ENCODE measurements around the gene TXNDC5. TPM values are rescaled to one million over a fixed set of nuclear protein-coding genes. Genes with fewer than 3 reads are reported as not detected.
"Not testable (repeated sequence)": the region's sequence is repeated elsewhere in the genome, so short reads cannot be mapped to it uniquely, and the experiment has no call there.

TXNDC5 gene
- polyA plus RNA-seq, 1 experiment, result 253 TPM

DNA sequence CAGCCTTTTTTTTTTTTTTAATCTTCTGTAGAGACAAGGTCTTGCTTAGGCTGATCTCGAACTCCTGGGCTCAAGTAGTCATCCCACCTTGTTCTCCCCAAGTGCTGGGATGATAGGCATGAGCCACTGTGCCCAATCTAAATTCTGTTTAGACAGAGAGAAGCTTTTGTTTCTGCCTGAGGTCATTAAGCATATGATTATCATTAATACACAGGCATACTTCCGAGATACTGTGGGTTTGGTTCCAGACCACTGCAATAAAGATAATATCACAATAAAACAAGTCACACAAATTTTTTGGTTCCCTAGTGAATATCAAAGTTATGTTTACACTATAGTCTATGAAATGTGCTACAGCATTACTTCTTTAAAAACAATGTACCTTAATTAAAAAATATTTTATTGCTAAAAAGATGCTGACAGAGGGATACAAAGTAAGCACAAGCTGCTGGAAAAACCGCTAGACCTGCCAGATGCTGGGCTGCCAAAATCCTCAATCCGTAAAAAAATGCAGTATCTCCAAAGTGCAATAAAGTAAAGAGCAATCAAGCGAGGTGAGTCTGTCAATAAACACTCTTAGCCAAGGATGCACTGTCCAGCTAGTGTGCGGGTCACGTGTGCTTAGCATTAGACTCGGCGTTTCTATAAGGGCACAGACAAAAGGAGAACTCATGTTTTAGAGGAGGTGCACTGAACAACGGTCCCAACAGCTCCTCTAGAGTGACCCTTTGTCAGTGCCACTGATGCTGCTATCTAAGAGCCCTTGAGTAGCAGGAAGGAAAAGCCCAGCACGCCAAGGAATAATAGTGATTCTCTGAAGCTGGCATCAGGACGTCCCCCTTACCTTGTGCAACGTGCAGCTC lies 16.1 kb downstream of the TXNDC5 start:
- TF ChIP-seq CTCF (IDR thresholded peaks at IDR 0.05; ENCODE audit: insufficient read depth, low read depth, low read length), result no peak
- Histone ChIP-seq H3K36me3 (ENCODE audit: control insufficient read depth, insufficient read depth, low read length) (peaks cover 40% of the 10 kb centered on the region), H3K27me3 (ENCODE audit: control insufficient read depth, insufficient read depth, low read length) (no peaks in the 10 kb centered on the region), H3K4me3 (ENCODE audit: low read depth, low read length) (no peak overlapping the region)
- POLR2A ChIA-PET, result interaction anchor here (0.7 kb wide), 1 partner anchor 1453 kb away, joined by 9 read pairs; no protein-coding TSS in a partner anchor
- DNase-seq (ENCODE audit: low read depth), result no peak
- CTCF ChIA-PET, result interaction anchor here (1.2 to 1.3 kb wide), 2 partner anchors 9 kb away, joined by 3 to 4 read pairs; no protein-coding TSS in a partner anchor

- ChIA-PET CTCF (no interaction called here), POLR2A (no interaction called here)
- DNase-seq (ENCODE audit: low read depth), result no peak
- Histone ChIP-seq H3K4me3 (ENCODE audit: low read depth, low read length) (no peak overlapping the region), H3K27me3 (ENCODE audit: control insufficient read depth, insufficient read depth, low read length) (no peaks in the 10 kb centered on the region), H3K36me3 (ENCODE audit: control insufficient read depth, insufficient read depth, low read length) (peaks cover 45% of the 10 kb centered on the region)
- TF ChIP-seq CTCF (IDR thresholded peaks at IDR 0.05; ENCODE audit: insufficient read depth, low read depth, low read length), result no peak
Measured at GRCh38 chr6:7893342-7893741, 17.2 kb downstream of the TXNDC5 start.

- H3K36me3 ChIP-seq (ENCODE audit: control insufficient read depth, insufficient read depth, low read length), result peaks cover 48% of the 10 kb centered on the region
- H3K27me3 ChIP-seq (ENCODE audit: control insufficient read depth, insufficient read depth, low read length); DNase-seq (ENCODE audit: low read depth); CTCF ChIA-PET; H3K4me3 ChIP-seq (ENCODE audit: low read depth, low read length): not testable (repeated sequence)
- POLR2A ChIA-PET, result interaction anchor here (0.7 kb wide), 1 partner anchor 16 kb away, joined by 3 read pairs; no protein-coding TSS in a partner anchor
Measured at GRCh38 chr6:7892367-7892766, 18.2 kb downstream of the TXNDC5 start.

- ChIA-PET CTCF (interaction anchor here (0.7 kb wide), 1 partner anchor 70 kb away, joined by 3 read pairs; no protein-coding TSS in a partner anchor), POLR2A (no interaction called here)
- Histone ChIP-seq H3K36me3 (ENCODE audit: control insufficient read depth, insufficient read depth, low read length) (peaks cover 52% of the 10 kb centered on the region), H3K4me3 (ENCODE audit: low read depth, low read length) (no peak overlapping the region), H3K27me3 (ENCODE audit: control insufficient read depth, insufficient read depth, low read length) (no peaks in the 10 kb centered on the region)
- DNase-seq (ENCODE audit: low read depth), result no peak
- no peak for TF ChIP-seq CTCF (IDR thresholded peaks at IDR 0.05; ENCODE audit: insufficient read depth, low read depth, low read length)
Measured at GRCh38 chr6:7891078-7891872, 19.3 kb downstream of the TXNDC5 start.

DNA sequence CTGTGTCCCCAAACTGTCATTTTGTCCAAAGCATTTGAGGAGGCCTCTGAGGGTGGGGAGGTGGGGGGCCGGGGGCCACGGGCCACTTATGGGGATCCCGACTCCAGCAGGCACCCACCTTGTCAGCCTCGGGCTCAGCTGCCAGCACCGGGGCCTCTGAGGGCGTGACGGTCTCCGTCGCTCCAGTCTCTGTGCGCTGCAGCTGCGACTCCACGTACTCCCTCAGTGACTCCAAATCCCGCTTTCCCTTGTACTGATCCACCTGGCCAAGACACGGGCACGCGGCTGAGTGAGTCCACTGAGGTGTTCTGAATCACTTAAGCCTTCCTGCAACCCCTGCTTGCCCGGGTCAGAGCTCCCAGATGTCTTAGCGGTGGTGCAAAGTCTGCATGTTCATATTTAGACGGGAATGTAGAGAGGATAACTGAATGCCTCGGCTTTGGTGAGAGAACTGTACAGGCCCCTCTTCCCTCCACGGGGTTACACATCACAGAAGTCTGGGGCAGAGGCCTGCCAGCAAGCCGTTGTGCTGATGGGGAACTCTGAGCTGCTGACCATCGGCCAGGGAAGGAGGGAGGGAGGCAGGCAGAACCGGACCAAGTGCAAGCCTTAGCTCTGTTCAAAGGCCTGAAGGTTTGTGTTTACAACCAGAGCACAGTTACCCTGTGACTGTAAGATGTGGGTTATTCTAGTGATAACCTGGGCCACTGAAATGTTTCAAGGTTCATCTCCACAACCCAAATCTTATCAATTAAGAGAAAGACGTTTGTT lies 21.8 kb downstream of the TXNDC5 start:
- Histone ChIP-seq H3K27me3 (ENCODE audit: control insufficient read depth, insufficient read depth, low read length) (no peaks in the 10 kb centered on the region), H3K36me3 (ENCODE audit: control insufficient read depth, insufficient read depth, low read length) (peaks cover 56% of the 10 kb centered on the region), H3K4me3 (ENCODE audit: low read depth, low read length) (no peak overlapping the region)
- TF ChIP-seq CTCF (IDR thresholded peaks at IDR 0.05; ENCODE audit: insufficient read depth, low read depth, low read length), result no peak
- CTCF ChIA-PET, result no interaction called here
- no peak for DNase-seq (ENCODE audit: low read depth)
- POLR2A ChIA-PET, result no interaction called here

Measured in BJ (cell line).